Measurements from ENCODE around the gene SERINC2.
"Not testable (repeated sequence)": the region's sequence is repeated elsewhere in the genome, so short reads cannot be mapped to it uniquely, and the experiment has no call there.

SERINC2 gene

DNA sequence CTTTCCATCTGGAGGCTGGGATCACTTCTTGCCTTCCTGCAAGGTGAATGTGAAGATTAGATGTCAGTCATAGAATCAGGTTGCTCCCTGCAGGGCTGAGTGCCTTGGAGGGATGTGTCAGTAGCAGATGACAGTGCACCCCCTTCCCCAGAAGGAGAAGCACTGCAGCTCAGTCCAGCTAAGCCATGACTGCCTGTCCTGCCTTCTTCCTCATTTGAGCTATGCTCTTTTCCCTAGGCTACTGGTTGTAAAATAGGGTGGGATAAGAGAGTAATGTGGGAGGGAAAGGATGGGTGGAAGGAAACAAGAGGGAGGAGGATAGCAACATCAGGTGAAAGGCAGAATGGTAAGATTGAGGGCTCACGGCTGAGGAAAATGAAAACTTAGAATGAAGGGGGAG lies 29.0 kb upstream of the SERINC2 start:
- DNase-seq = no peak

DNA sequence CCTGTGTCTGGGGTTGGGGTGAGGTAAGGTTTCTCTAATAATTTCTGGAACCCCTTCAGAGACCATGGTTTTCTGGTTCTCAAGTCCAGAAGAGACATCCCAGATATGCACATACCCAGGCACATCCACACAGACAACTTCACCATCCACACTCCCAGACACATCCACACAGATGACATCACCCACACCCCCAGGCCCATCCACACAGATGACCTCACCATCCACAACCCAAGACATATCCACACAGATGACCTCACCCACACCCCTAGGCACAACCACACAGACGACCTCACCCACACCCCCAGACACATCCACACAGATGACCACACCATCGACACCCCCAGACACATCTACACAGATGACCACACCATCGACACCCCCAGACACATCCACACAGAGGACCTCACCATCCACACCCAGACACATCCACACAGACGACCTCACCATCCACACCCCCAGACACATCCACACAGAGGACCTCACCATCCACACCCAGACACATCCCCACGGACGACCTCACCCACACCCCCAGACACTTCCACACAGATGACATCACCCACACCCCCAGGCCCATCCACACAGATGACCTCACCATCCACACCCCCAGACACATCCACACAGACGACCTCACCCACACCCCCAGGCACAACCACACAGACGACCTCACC lies 26.3 kb upstream of the SERINC2 start:
- not testable (repeated sequence) for DNase-seq

DNA sequence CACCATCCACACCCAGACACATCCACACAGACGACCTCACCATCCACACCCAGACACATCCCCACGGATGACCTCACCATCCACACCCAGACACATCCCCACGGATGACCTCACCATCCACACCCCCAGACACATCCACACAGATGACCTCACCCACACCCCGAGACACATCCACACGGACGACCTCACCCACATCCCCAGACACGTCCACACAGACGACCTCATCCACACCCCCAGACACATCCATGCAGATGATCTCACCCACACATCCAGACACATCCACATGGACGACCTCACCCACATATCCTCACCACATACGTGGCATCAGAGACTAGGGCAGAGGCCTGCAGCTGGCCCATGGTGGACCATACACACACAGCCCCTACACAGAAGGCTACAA lies 25.4 kb upstream of the SERINC2 start:
- peak; percentile 34 for DNase-seq

DNA sequence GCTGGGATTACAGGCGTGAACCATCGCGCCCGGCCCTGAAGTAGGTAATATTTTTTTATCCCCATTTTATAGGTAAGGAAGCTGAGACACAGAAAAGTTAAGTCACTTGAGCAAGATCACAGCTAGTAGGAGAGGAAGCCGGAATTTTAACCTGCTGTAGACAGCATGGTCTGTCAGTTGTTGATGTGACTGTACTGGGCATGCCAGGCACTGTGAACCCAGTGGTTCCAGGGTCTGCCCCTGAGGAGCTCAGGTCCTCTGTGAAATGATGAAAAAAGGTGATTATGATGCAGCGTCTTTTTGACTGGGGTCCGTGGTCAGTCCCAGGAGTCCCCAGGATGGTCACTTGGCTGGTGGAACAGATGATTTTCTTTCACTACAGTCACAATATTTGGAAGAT lies 23.4 kb upstream of the SERINC2 start:
- DNase-seq = no peak

DNA sequence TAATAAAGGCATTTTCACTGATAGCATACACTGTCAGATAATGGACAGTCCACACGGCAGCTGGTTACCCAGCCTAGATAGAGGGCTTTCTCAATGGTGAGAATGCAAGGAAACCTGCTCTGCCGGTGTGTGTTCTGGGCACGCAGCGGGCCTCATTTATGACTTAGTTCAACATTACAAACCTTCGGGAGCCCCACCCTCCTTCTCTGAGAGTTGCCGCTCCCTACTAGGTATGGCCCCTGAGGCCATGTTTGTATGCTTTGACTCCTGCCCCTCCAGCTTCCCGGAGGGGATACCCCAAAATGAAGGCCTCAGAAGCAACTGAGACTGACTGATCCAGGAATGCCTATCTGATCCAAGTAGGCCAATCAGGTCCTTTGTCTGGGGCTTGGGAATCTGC lies 22.9 kb upstream of the SERINC2 start:
- DNase-seq = no peak

DNA sequence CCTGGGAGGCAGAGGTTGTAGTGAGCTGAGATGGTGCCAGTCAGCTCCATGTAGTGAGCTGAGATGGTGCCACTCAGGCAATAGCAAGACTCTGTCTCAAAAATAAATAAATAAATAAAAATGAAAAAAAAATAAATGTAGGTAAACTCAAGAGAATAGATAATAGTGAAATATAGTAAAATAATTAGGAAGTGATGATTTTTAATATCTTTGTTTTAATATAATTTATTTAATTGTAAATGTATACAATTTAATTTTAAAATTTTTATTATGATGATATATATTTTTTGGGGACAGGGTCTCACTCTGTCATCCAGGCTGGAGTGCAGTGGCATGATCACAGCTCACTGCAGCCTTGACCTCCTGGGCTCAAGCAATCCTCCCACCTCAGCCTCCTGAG lies 19.6 kb upstream of the SERINC2 start:
- DNase-seq = no peak

DNA sequence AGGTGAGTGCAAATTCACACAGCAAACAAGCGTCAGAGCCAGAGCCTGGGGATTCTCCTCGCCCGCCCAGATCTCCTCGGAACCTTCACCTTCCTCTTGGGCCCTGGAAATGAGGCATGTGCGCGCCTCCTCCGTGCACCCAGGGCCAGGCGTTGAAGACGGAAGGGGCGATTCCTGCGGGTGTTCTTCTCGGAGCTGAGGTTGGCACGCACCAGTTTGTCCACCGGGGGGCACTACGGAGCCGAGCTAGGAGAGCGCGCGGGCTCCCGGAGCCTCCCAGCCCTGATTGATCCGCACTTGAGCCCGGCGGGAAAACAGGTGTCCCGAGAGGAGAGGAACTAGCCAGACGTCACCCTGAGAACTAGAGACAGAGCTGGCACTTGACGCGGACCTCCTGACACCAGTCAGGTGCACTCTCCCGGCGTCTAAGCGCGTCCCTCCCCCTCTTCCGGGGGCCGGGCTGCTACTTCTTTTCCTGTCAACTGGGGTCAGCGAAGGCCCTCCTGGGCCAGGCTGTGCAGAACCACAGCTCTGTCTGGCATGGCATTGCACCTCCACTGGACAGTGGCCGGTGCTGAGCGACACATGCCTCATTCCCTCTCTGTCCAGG lies 18.3 kb upstream of the SERINC2 start:
- peak; percentile 72 for DNase-seq

DNA sequence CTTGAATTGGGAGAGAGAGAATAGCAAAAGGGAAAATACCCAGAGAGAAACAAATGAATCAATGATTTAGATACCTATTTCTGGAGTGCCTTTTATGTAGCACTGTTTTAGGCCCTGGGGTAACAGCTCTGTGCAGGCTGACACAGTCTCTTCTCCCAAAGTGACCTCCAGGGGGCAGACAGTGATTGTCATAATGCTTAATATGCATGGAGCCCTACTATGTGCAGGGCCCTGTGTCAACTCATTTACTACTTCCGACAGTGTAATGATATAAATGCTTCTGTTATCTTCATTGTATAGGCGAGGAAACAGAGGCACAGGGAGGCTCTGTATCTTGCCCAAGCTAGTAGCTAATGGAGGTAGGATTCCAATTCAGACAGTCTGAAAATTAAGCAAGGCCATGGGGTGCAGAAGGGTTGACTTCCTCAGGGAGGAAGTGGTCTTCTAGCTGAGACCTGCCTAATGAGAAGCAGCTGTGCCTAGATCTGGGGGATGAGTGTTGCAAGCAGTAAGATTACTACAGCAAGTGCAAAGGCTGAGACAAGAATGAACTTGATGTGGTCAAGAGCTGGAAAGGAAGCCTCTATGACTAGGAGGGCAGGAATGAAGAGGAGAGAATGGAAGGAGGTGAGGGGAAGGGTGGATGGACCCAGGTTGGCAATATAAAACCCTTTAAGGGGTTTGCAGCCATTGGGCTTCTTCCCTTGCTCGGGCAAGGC lies 16.2 kb upstream of the SERINC2 start:
- peak; percentile 79 for DNase-seq

DNA sequence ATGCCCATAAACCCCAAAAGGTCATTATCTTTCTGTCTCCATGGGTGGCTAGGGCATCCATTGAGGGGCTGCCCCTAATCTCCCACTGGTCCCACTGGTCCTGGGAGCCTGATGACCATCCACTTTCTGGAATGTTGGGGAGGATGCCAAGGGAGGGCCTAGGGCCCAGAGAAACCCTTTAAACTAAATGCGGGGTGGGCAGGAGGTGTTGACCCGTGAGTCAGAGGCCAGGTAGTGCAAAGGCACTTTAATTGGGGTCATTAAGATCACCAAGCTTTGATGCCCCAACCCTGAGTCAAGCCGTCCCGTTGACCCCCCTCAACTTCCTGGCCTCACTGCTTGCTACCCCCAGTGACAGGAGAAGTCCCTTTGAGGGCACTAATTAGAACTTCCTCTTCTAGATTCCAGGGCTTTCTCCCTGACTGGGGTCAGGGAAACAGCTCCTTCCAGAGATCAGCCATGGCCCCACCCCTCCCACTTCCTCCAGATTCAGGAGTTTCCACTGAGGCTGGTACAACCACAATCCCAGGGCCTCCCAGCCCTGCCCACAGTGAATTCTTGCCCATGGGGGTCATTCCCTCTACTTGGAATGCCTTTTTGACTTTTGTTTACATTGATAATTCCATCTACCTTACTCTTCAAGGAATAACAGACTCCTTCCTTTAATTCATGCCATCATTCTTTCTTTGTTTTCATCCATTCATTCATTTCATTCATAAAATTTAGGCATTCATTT lies 15.5 kb upstream of the SERINC2 start:
- DNase-seq = peak; percentile 73

DNA sequence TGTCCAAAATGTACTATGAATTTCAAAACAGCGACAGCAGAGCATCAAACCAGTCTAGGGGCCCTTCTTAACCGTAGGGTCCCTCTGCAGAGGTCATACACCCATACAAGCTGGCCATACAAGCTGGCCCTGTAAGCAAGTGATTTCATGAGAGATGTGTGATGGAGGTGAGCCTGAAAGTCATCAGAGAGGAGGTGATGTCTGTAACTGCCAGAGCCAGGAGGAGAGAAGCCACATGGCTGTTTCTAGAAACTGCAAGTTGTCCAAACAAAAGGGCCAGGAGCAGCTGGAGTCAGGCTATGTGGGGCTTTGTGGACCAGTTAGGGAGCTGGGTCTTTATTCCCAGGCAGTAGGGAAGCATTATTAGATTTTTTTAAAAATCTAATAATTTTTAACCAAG lies 14.8 kb upstream of the SERINC2 start:
- no peak for DNase-seq

DNA sequence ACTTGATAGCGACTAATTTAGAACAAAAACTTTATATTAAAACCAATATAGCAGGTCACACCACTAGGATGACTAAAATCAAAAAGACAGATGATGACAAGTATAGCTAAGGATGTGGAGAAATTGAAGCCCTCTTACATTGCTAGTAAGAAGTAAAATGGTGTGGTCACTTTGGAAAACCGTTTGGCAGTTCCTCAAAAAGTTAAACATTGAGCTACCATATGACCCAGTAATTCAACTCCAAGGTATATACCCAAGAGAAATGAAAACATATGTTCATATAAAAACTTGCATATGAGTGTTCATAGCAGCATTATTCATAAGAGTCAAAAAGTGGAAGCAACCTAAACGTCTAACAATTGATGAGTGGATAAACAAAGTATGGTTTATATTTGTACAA lies 13.0 kb upstream of the SERINC2 start:
- no peak for DNase-seq

DNA sequence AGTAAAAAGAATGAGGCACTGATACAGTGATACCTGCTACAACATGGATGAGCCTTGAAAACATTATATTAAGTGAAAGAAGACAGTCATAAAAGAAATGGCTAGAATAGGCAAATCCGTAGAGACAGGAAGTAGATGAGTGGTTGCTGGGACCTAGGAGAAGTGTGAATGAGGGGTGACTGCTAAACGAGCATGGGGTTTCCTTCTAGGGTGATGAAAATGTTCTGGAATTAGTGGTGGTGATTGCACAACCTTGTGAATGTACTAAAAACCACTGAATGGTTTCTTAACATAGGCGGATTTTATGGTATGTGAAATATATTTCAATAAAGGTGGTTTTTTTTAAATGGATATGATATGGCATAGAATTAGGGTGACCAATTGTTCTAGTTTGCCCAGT lies 12.6 kb upstream of the SERINC2 start:
- peak; percentile 31 for DNase-seq

DNA sequence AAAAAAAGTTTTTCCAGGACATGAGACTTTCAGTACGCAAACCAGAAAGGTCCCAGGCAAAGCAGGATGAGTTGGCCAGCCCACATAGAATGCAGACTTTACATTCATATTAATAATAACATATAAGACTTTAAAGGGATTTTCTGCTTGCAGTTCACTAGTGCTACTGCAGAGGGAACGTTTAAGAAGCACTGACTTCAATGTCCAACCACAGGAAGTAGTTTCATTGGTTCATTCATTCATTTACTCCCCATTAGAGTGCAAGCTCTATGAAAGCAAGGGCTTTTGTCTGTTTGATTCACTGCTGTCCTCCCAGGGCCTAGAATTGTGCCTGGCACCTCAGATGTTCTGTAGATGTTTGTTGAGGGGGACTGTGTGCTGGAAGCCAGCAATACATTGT lies 11.8 kb upstream of the SERINC2 start:
- no peak for DNase-seq

DNA sequence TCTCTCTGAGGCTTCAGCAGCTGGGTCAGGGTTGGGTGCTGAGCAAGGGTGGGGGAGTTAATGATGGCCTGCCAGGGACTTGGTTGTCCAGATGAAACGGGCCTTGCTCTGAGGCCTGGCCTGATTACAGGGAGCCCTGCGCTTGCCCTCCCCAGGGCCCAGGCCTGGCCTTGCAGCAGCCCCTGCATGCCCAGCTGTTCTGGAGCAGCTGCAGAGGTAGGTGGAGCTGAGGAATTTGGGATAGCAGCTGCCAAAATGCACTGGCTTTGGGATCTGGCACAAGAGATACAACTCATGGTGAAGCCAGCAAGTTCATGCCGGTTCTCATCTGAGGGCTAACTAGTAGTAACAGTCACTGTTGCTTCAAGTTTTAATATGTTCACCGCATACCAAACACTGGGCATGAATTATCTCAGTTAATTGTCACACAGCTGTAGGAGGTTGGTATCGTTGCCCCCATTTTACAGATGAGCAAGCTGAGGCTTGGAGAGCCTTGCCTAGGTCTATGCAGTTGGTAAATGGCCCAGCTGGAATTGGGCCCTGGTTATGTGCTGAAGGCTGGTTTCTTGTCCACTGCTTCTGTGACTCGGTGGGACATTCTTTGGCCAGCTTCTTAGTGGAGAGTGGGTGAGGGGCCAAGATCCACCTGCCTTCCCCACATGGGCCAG lies 7.3 kb upstream of the SERINC2 start:
- no peak for DNase-seq

DNA sequence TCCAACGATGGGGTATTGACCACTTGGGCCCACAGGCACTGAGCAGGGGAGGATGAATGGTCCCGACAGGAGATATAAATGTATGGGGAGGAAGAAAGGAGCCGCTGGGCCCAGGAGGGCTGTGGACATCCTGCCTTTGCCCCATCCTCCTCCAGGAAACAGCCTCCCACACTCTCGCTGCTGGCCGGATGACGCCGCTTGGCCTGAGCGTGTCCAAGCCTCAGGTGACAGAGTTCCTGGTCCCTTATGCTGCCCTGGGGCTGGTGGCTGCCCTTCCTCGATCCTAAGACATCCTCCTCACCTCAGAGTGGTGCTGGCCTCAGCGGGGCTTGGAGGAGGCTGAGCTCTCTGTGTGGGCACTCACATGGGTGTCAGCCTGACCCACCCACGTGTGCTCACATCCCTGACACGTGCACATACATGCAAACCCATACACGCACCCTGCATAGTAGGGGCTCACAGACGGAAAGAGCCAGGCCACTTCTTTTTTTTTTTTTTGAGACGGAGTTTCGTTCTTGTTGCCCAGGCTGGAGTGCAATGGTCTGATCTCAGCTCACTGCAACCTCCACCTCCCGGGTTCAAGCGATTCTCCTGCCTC lies 5.9 kb upstream of the SERINC2 start:
- no peak for DNase-seq

DNA sequence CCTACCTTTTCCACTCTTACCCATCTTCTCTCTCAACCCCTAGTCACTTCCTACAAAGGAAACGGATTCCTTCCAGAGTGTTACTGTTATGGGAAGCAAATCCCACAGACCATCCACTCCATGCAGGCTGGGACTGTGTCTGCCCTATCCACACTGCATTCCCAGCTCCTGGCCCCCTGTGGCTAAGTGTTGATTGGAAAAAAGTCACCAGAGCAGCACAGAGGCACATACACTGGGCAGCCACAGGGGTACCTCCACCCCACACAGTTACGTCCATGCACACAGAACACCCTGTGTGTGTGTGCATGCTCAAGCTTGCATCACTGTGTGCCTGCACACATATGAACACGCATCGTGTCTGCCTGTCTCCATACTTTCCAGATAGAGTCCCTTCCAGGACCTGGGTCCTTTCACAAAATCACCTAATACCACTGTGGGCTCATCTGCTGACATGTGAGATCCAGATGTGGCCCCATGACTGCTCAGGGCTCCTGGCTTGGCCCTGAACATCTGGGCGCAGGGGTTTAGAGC lies 4.2 kb upstream of the SERINC2 start:
- DNase-seq = no peak

DNA sequence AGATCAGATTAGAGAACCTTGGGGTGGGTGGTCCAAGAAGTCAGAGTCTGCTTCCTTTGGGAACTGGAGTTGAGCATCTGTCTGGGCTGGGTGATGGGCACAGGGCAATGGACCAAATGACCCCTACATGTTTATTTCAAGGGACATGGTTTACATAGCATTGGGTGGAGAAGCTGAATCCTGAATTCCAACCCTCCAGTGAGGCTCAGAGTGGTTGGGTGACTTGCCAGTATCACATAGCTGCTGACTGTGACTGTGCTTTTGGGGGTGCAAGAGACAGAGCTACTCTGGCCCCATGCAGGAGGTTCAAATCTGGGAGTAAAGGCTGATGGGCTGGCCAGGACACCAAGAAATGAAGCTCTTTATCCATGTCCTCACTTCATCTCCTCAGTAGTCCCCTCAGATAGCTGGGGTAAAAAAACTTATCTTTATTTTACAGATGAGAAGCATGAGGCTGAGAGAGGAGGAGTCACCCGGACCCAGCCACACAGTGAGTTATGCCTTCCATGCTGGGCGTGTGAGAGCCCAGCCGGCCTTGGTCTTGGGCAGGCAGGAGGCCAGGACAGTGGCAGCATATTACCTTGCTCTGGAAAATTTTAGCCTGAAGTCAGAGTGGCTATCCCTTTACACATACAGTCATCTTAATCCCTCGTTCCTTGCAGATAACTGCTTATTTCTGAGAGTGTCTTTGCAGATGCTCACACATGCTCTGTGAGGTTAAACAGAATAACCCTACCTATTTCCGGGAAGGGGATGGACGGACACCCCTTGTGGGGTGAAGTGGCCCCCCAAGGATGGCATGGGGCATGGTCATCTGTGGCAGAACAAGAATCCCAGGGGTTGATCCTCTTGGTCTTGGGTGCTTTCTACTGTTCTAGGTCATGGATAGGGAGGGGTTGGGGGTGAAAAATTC lies 2.8 kb upstream of the SERINC2 start:
- no peak for DNase-seq

DNA sequence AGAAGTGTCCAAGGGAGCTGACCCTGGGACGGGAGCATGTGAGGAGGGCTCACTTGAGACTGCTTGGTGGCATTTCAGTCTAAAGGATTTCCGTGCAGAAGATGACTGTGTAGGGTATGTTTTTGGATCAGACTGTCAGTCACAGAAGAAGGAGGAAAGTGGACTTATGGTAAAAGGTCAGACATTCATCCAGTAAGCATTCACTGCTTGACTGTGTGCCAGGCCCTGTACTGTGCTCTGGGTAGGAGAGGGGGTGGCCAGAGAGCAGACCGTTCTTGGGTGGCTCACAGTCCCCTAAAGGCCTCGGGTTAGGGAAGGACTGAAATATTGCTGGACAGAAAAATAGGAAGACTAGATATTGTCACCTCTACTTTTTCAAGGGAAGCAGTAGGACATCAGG lies 2.1 kb upstream of the SERINC2 start:
- DNase-seq = no peak

DNA sequence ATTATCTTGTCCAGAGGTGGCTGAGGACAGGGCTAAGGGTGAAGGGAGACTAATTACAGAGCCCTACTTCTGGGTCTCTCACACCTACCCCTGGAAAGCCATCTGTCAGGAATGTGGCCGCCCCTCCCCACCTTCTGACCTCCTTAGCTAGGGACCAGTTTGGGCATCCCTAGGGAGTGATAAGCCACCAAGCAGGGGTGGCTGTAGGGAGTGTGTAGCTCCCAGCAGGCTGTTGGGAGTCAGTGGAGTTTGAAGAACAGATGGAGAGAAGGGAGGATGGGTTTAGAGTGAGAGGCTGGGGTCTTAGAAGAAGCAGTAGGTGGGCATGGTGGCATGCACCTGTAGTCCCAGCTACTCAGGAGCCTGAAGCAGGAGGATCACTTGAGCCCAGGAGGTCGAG lies 808 bp upstream of the SERINC2 start:
- no peak for DNase-seq

DNA sequence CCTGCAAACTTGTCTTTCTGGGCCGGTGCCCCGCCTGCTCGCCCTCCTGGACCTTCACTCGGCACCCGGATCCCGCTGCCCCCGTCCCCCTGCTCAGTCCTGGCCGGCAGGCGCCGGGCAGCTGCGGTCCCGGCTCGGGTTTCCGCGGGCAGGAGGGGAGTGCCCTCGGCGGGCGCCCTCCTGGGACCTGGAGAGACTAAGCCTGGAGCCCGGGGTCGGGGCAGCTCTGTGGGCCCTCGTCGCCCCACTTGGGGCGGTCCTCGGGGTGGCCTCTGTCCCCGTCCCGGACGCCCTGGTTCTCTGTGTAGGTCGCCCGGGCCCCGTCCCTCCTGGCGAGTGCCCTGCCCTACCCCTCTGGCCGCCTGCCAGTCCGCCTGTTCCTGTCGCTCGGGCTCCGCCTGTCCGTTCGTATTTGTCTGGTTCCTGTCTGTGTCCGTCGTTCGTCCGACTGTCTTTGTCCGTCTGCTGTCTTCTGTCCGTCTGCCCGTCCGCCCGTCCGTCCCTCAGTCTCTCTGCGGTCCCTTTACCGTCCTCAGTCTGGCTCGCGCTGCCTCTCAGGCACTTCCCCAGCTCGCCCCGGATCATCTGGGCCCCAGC lies 490 bp downstream of the SERINC2 start:
- DNase-seq = peak; percentile 32

DNA sequence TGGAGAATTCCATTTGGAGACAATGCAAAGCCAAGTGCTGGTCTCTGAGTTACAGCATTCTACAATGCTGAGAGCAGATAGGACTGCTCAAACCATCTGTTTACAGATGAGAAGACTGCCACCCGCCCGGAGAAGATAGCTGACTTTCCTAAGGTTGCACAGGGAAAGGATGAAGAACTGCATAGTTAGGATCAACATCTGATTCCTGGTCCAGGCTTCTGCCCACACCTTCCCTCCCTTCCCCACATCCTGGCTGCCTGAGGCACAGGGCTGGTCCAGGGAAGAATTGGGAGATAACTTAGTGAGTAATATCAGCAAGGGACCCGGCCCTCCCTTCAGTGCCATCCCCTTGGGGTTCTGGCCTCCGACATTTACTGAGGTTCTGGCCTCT lies 2.0 kb downstream of the SERINC2 start:
- DNase-seq = no peak

All from fibroblast of skin of back (primary cell).